Liver (tissue), 9 donors: ENCODE measurements around the gene CUL4A. TPM values are rescaled to one million over a fixed set of nuclear protein-coding genes. Genes with fewer than 3 reads are reported as not detected.

ENCODE experiments used
- DNase-seq: peaks from one replicate; pipeline ENCODE4 v3.0.0-alpha.2; 2017; ENCODE audit warnings: low spot score
- H3K27ac ChIP-seq, 2 donors: one replicate each; pipeline ENCODE4 v1.7.0; 2013; ENCODE audit warnings: inconsistent platforms in 2 of 2, low read length in 2 of 2, control low read depth in 1 of 2, low read depth in 1 of 2, mild to moderate bottlenecking in 1 of 2
- H3K27me3 ChIP-seq, 4 donors: one replicate each; pipeline versions ENCODE4 v1.6.1 to v1.7.0; 2013; ENCODE audit warnings: low read length in 3 of 4, inconsistent platforms in 1 of 4, mild to moderate bottlenecking in 1 of 4, moderate library complexity in 1 of 4; ENCODE audit not compliant: control insufficient read depth in 4 of 4, insufficient read depth in 4 of 4
- H3K36me3 ChIP-seq, 4 donors: one replicate each; pipeline versions ENCODE4 v1.6.1 to v1.7.0; 2013; ENCODE audit warnings: low read length in 3 of 4, mild to moderate bottlenecking in 3 of 4, low read depth in 1 of 4, moderate library complexity in 1 of 4; ENCODE audit not compliant: control insufficient read depth in 4 of 4, insufficient read depth in 3 of 4
- H3K4me1 ChIP-seq, 4 donors: one replicate each; pipeline versions ENCODE4 v1.6.1 to v1.7.0; 2013; ENCODE audit warnings: low read length in 3 of 4, mild to moderate bottlenecking in 3 of 4, moderate library complexity in 1 of 4; ENCODE audit not compliant: control insufficient read depth in 4 of 4, insufficient read depth in 4 of 4
- H3K4me3 ChIP-seq, 3 donors: one replicate each; pipeline versions ENCODE4 v1.6.1 to v1.7.0; 2013; ENCODE audit warnings: low read length in 3 of 3, control low read depth in 1 of 3, low read depth in 1 of 3, mild to moderate bottlenecking in 1 of 3
- H3K9ac ChIP-seq, 2 donors: one replicate each; pipeline ENCODE4 v1.7.0; 2013; ENCODE audit warnings: low read length in 2 of 2, mild to moderate bottlenecking in 2 of 2, moderate library complexity in 2 of 2, control low read depth in 1 of 2, low read depth in 1 of 2
- H3K9me3 ChIP-seq, 4 donors: one replicate each; pipeline versions ENCODE4 v1.6.1 to v1.7.0; 2013; ENCODE audit warnings: low read length in 3 of 4; ENCODE audit not compliant: control insufficient read depth in 4 of 4
- ATF3 ChIP-seq: IDR thresholded peaks from 2 replicates; pipeline ENCODE4 v1.6.1; 2016; ENCODE audit warnings: antibody characterized with exemption
- EGR1 ChIP-seq, 2 donors: IDR thresholded peaks; 2 replicates each; pipeline ENCODE4 v1.6.1; 2016 to 2018; ENCODE audit warnings: antibody characterized with exemption in 2 of 2, low read depth in 2 of 2
- FOXA2 ChIP-seq: IDR thresholded peaks from 2 replicates; pipeline ENCODE4 v1.6.1; 2016; ENCODE audit warnings: antibody characterized with exemption
- GABPA ChIP-seq, 2 donors: IDR thresholded peaks in 1 of 2; conservative IDR thresholded peaks in 1 of 2; 2 replicates each; pipeline ENCODE4 v1.6.1; 2016; ENCODE audit warnings: antibody characterized with exemption in 2 of 2, mild to moderate bottlenecking in 1 of 2, moderate library complexity in 1 of 2
- HNF4A ChIP-seq, 2 donors: conservative IDR thresholded peaks; 2 replicates each; pipeline ENCODE4 v1.6.1; 2016; ENCODE audit warnings: antibody characterized with exemption in 2 of 2, mild to moderate bottlenecking in 2 of 2
- NR2F2 ChIP-seq: IDR thresholded peaks from 2 replicates; pipeline ENCODE4 v1.6.1; 2016; ENCODE audit warnings: antibody characterized with exemption
- RAD21 ChIP-seq, 2 donors: IDR thresholded peaks; 2 replicates each; pipeline ENCODE4 v1.6.1; 2016; ENCODE audit warnings: antibody characterized with exemption in 2 of 2, mild to moderate bottlenecking in 2 of 2
- REST ChIP-seq: IDR thresholded peaks from 2 replicates; pipeline ENCODE4 v1.6.1; 2016; ENCODE audit warnings: antibody characterized with exemption, mild to moderate bottlenecking
- RXRA ChIP-seq, 2 donors: IDR thresholded peaks; 2 replicates each; pipeline ENCODE4 v1.6.1; 2017 to 2018; ENCODE audit warnings: antibody characterized with exemption in 2 of 2, mild to moderate bottlenecking in 1 of 2
- SP1 ChIP-seq: IDR thresholded peaks from 2 replicates; pipeline ENCODE4 v1.6.1; 2018; ENCODE audit warnings: antibody characterized with exemption, mild to moderate bottlenecking
- YY1 ChIP-seq: IDR thresholded peaks from 2 replicates; pipeline ENCODE4 v1.6.1; 2016; ENCODE audit warnings: antibody characterized with exemption, mild to moderate bottlenecking
- WGBS: extraction: QIAGEN DNeasy Blood & Tissue Kit; methylation state at CpG from one replicate; pipeline ENCODE4 v1.1.7; 2013; 5-methylcytosine and 5-hydroxymethylcytosine counted together
- polyA plus RNA-seq, 2 donors: library from polyadenylated mRNA; stranded (reverse) in 1 of 2; unstranded in 1 of 2; fragments of 200-250 nt in 1 of 2; fragments of >200 nt in 1 of 2; fragmentation: Nextera tagmentation in 1 of 2; extraction: Ambion mirVana in 1 of 2; gene quantifications; one replicate each; pipeline versions ENCODE4 v1.2.1 to v1.2.3, GENCODE V29; 2013 to 2015
- total RNA-seq, 2 donors: library from RNA; depleted of rRNA; stranded (reverse); fragments of >200 nt; gene quantifications; one replicate each; pipeline ENCODE4 v1.2.3, GENCODE V29; 2014
- donor health status: healthy.
- donor health status: healthy.
- donor health status: healthy.
- donor health status: healthy.
- donor health status: healthy.

Gene CUL4A
- total and polyA plus RNA-seq, 4 donors = 19.9 to 89.4 (median 45.9) TPM

GRCh38 chr13:113176280-113176679 lies 33.1 kb upstream of the CUL4A start:
- DNase-seq = no peak
- H3K4me1 ChIP-seq = no peaks in the 10 kb centered on the region
- TF ChIP-seq GABPA (IDR thresholded peaks at IDR 0.05 in 1 of 2, conservative IDR thresholded peaks at IDR 0.05 in 1 of 2) (no peak), RAD21 (IDR thresholded peaks at IDR 0.05) (no peak), EGR1 (IDR thresholded peaks at IDR 0.05; ENCODE audit: low read depth in 2 of 2) (no peak), FOXA2 (no peak), RXRA (IDR thresholded peaks at IDR 0.05) (no peak), HNF4A (conservative IDR thresholded peaks at IDR 0.05) (no peak), NR2F2 (no peak)
- no peak overlapping the region for H3K4me3 ChIP-seq
- 70% methylated on average over 5 of the region's 5 CpGs for WGBS
- H3K27ac ChIP-seq = no peak overlapping the region
- no peak overlapping the region for H3K9ac ChIP-seq
- no peaks in the 10 kb centered on the region for H3K27me3 ChIP-seq
- peaks cover 19 to 80% (median 58%) of the 10 kb centered on the region in 4 donors for H3K36me3 ChIP-seq
- no peaks in the 10 kb centered on the region for H3K9me3 ChIP-seq

- no peak overlapping the region for H3K27ac ChIP-seq
- TF ChIP-seq GABPA (IDR thresholded peaks at IDR 0.05 in 1 of 2, conservative IDR thresholded peaks at IDR 0.05 in 1 of 2) (no peak), ATF3 (no peak)
- no peaks in the 10 kb centered on the region for H3K4me1 ChIP-seq
- no peaks in the 10 kb centered on the region for H3K27me3 ChIP-seq
- H3K36me3 ChIP-seq = peaks cover 21 to 78% (median 56%) of the 10 kb centered on the region in 4 donors
- H3K9ac ChIP-seq = no peak overlapping the region
- DNase-seq = no peak
- H3K4me3 ChIP-seq = no peak overlapping the region
- 97% methylated on average over 14 of the region's 14 CpGs for WGBS
- H3K9me3 ChIP-seq = no peaks in the 10 kb centered on the region
Observed at GRCh38 chr13:113176822-113177221, 32.6 kb upstream of the CUL4A start.

- 88% methylated on average over 25 of the region's 25 CpGs for WGBS
- DNase-seq = no peak
Observed at GRCh38 chr13:113178070-113178895, 31.1 kb upstream of the CUL4A start.

More at GRCh38 chr13:113178070-113178895, 31.1 kb upstream of the CUL4A start:
- H3K27me3 ChIP-seq = no peaks in the 10 kb centered on the region
- H3K4me3 ChIP-seq = no peak overlapping the region
- H3K9me3 ChIP-seq = no peaks in the 10 kb centered on the region
- H3K36me3 ChIP-seq = peaks cover 19 to 70% (median 51%) of the 10 kb centered on the region in 4 donors
- TF ChIP-seq SP1 = no peak
- no peak for TF ChIP-seq ATF3
- no peak for TF ChIP-seq YY1
- no peak for TF ChIP-seq REST
- no peak overlapping the region for H3K27ac ChIP-seq
- H3K4me1 ChIP-seq = no peaks in the 10 kb centered on the region
- H3K9ac ChIP-seq = no peak overlapping the region
